ENCODE measurements around the gene CD22.

The CD22 gene

DNA sequence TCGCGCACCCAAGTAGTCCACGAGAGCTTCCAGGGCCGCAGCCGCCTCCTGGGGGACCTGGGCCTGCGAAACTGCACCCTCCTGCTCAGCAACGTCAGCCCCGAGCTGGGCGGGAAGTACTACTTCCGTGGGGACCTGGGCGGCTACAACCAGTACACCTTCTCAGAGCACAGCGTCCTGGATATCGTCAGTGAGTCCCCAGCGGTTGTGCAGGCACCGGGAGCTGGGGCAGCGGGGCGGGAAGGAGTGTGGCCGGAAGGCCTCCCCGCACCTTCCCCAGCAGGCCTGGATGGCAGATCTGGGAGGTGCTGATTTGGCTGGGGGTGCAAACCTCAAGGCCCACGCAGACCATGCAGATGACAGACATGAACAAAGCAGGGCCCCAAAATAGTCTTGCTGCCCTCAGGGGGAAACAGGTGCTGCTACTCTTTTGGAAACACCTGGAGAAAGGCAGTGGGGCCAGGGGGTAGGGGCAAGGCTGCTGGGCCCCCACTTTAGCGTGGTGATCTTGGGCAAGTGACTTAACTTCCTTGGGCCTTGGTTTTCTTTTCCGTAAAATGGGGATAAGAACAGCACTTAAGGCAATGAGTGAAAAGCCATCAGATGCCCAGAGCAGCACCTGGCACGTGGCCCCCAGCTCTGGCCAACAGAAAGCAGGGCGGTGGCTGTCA lies 33.1 kb upstream of the CD22 start:
- no peak for DNase-seq (ENCODE audit: low read depth in 2 of 2)

DNA sequence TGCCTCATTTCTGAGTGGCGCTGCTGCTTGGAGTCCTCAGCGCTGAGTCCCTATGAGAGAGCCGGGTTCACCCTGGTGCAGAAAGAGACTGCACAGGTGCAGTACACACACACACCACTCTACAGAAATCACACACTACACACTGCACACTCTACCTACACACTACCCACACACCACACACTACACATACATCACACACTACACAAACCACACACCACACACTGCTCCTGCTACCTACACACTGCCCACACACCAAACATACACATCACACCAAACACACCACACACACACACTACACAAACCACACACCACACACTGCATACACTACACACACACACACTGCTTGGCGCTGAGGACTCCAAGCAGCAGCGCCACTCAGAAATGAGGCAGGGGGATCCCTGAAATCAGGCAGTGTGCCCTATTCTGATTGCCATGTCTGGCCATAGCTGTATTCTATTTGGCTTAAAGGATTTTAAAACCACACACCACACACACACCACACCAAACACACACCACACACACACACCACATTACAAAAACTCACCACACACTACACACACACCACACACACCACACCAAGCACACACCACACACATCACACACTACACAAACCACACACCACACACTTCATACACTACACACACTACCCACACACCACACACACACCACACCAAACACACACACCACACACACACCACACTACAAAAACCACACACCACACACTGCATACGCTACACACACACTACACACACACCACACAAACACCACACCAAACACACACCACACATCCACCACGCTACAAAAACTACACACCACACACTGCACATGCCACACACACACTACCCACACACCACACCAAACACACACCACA lies 32.1 kb upstream of the CD22 start:
- DNase-seq (ENCODE audit: low read depth in 2 of 2) = no peak

DNA sequence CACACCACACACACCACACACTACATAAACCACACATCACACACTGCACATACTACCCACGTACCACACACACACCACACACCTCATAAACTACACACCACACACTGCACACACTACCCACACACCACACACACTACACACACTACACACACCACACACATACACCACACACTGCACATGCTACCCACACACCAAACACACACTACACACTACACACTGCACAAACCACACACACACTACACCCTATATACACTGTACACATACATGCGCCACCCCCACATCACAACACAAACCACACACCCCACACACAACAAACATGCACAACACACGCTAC lies 31.5 kb upstream of the CD22 start:
- no peak for DNase-seq (ENCODE audit: low read depth in 2 of 2)

DNA sequence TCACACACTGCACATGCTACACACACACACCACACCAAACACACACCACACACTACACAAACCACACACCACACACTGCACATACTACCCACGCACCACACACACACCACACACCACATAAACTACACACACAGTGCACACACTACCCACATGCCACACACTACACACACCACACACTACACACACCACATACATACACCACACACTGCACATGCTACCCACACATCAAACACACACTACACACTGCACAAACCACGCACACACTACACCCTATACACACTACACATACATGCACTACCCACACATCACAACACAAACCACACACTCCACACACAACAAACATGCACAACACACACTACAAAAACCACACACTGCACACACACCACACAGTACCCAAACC lies 31.1 kb upstream of the CD22 start:
- DNase-seq (ENCODE audit: low read depth in 2 of 2) = no peak

DNA sequence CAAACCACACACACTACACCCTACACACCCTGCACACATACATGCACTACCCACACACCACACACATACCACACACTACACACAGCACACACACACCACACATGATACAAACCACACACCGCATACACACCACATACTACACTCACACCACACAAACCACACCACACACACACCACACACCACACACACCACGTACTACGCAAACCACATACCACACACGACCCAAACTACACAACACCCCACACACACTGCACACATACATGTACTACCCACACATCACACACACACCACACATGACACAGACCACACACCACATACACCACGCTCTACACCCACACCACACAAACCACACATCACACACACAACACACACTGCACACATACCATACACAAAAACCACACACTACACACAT lies 30.4 kb upstream of the CD22 start:
- no peak for DNase-seq (ENCODE audit: low read depth in 2 of 2)

- no peak for DNase-seq (ENCODE audit: low read depth in 2 of 2)
Observed at GRCh38 chr19:35299523-35300338, 29.3 kb upstream of the CD22 start.

DNA sequence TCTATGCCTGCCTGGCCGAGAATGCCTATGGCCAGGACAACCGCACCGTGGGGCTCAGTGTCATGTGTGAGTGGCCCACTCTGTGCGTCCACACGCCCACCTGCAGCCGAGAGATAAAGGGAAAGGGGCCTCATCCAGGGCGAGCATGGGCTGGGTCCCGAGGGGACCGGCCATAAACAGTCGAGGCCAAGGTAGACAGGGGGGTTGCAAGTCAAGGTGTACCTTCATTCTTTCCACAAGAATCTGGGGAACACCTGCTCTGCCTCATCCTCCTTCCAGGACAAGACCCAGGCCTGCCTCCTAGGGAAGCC lies 28.7 kb upstream of the CD22 start:
- no peak for DNase-seq (ENCODE audit: low read depth in 2 of 2)

DNA sequence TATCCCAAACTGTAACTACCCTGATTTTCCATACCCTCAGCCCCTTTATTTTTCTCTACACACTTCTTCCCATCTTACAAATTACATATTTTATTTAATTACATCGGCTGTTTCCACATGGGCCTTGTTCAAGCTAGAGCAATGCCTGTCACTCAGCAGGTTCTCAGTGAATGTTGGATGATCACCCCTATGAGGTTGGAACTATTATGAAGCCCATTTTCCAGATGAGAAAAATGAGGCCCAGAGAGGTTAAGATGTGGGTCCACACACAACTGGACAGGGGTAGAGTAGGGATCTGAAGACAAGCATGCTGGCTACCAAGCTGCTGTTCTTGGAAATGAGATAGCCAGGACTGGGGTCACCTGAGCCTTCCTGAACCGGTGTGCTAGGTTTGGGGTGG lies 27.0 kb upstream of the CD22 start:
- DNase-seq (ENCODE audit: low read depth in 2 of 2) = no peak

DNA sequence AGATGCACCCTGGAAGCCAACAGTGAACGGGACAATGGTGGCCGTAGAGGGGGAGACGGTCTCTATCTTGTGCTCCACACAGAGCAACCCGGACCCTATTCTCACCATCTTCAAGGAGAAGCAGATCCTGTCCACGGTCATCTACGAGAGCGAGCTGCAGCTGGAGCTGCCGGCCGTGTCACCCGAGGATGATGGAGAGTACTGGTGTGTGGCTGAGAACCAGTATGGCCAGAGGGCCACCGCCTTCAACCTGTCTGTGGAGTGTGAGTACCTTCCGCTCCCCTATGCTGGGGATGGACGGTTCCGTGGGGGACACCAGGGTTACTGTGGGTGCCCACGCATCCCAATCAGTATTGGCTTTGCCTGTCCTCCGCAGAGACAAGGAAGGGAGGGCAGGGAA lies 26.5 kb upstream of the CD22 start:
- no peak for DNase-seq (ENCODE audit: low read depth in 2 of 2)

DNA sequence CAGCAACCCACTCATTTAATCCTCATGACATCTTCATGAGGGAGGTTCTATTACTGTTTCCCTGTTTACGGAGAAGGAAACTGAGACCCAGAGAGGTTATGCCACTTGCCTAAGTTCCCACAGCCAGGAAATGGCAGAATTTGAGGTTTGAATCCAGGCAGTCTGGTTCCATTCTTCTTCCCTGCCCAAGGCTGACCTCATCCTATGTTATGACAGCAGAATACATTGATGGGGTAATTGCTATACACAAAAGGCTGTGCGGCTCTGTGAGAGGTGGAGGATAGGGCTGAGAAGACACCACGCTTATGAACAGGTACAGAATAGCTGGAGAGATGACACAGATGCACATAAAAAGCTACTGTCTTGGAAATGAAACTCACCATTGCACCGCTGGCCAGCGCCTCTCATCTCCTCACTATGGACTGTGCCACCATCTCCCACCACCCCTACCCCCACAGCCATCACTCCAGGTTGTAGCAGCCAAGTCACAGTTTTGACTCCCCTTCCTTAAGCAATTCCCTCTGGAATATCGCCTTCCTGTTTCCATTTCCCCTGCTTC lies 25.6 kb upstream of the CD22 start:
- DNase-seq (ENCODE audit: low read depth in 2 of 2) = no peak

DNA sequence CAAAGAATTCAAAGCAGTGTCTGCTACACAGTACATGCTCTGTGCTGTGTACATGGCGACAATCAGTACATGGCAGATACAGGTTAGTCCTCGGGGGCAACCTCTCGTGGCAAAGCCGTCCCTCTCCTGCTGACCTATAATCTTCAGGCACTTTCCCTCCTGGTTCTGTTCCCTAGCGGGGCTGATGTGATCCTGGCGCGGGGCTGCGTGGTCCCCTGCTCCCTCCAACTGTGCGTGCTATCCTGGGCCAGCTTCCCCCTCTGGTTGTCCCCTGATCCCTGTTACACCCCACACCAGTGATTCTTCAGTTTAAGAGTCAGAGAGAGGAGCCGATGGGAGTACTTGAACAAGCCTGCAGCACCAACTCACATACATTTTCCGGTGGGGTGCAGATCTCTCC lies 25.0 kb upstream of the CD22 start:
- DNase-seq (ENCODE audit: low read depth in 2 of 2) = no peak

GRCh38 chr19:35305181-35305580 lies 23.8 kb upstream of the CD22 start:
- DNase-seq (ENCODE audit: low read depth in 2 of 2) = no peak

DNA sequence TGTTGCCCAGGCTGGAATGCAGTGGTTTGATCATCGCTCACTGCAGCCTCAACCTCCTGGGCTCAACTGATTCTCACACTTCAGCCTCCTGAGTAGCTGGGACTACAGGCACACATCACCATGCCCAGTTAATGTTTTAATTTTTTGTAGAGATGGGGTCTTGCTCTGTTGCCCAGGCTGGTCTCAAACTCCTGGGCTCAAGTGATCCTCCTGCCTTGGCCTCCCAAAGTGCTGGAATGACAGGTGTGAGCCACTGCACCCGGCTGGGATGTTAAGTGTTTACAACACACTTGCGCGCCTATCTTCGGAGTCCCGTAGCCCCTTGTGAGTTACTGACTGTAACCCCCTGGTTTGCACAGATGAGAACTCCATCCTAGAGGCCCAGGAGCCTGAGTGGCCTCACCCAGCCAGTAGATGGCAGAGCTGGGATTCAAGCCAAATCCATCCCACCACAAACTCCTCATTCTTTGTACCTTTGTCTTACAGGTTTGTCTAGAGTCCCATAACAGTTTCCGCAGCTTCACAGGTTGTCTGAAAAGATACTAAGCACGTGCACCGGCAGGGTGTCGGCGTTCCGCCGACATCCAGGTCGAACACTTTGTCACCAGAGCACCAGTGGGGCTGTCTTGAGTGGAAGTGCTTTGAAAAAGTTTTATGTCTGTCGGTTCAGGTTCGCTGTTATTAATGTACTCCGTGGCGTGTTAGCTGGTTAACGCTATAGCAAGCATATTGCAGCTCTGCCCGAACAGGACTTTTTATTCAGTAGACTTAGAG lies 22.3 kb upstream of the CD22 start:
- no peak for DNase-seq (ENCODE audit: low read depth in 2 of 2)

DNA sequence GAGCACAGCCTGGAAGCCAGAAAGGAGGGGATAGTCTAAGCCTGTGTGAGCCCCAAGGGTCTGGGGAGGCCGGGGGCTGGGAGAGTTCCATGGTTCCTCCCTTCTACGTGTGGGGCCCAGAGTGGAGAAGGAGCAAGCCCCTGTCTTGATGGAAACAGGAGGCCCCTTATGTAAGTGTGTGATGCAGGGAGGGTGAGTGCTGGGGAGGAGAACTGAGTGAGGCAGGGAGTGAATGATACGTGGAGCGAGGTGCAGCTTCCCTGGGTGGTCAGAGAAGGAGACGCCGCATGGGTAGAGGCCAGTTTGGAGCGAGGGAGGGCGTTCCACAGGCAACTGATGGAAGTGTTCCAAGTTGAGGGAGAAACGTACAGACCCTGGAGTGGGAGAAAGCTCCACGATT lies 21.1 kb upstream of the CD22 start:
- DNase-seq (ENCODE audit: low read depth in 2 of 2) = no peak

DNA sequence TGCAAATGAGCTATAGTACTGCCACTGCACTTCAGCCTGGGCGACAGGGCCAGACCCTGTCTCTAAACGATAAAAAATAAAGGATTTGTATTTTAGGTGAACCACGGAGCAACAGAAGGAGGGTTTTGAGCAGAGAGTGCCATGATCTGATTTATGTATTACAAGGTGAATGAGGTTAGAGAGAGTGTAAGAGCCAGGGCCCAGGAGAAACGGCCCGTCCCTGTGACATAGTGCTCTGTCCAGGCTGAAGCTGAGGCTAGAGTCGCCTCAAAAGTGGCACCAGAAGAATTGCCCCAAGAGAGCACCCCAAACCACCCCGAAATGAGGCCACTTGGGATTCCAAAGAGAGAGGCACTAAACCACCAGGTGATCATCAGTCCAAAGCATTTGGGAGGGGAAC lies 20.1 kb upstream of the CD22 start:
- no peak for DNase-seq (ENCODE audit: low read depth in 2 of 2)

DNA sequence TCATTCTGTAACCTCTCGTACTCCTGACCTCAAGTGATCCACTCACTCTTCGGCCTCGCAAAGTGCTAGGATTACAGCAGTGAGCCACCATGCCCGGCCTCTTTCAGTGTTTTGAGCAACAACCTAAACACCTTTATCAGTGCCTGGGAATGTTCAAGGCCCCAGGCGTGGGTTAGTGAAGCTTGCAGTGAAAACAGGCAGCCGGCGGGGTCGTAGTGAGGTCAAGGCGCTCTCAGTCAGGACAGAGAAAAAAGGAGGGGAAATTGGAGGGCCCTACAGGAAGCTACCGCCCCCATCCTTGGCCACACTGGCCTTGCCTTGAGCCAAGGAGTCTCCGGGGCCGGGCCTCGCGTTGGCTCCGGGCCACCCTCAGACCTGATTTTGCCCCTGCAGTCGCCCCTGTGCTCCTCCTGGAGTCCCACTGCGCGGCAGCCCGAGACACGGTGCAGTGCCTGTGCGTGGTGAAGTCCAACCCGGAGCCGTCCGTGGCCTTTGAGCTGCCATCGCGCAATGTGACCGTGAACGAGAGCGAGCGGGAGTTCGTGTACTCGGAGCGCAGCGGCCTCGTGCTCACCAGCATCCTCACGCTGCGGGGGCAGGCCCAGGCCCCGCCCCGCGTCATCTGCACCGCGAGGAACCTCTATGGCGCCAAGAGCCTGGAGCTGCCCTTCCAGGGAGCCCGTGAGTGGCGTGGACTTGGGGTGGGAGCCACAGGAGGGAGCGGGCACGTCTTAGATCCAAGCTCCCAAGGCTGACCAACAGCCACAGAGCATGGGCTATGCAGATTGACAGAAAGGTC lies 19.3 kb upstream of the CD22 start:
- no peak for DNase-seq (ENCODE audit: low read depth in 2 of 2)

- DNase-seq (ENCODE audit: low read depth in 2 of 2) = no peak
Observed at GRCh38 chr19:35310331-35310730, 18.7 kb upstream of the CD22 start.

GRCh38 chr19:35310811-35311465 lies 18.0 kb upstream of the CD22 start:
- no peak for DNase-seq (ENCODE audit: low read depth in 2 of 2)

- no peak for DNase-seq (ENCODE audit: low read depth in 2 of 2)
Observed at GRCh38 chr19:35311901-35312665, 16.9 kb upstream of the CD22 start.

GRCh38 chr19:35313587-35313986 lies 15.4 kb upstream of the CD22 start:
- DNase-seq (ENCODE audit: low read depth in 2 of 2) = no peak
